Peyer's patch (tissue), 4 donors: ENCODE data around the gene PPIE. TPM values are rescaled to one million over a fixed set of nuclear protein-coding genes. Genes with fewer than 3 reads are reported as not detected.

Experiments used
- DNase-seq, 3 donors: peaks; one replicate each; pipeline ENCODE4 v3.0.0-alpha.2; 2017 to 2019
- H3K27ac ChIP-seq, 4 donors: fragments of 200-600 bp; sonication (generic); one replicate each; pipeline ENCODE4 v1.5.1; 2016 to 2019
- H3K27me3 ChIP-seq, 2 donors: fragments of 200-600 bp; sonication (generic); one replicate each; pipeline ENCODE4 v1.5.1; 2019
- H3K36me3 ChIP-seq, 3 donors: fragments of 200-600 bp; sonication (generic); one replicate each; pipeline ENCODE4 v1.5.1; 2016 to 2019
- H3K4me1 ChIP-seq, 4 donors: fragments of 200-600 bp; sonication (generic); one replicate each; pipeline ENCODE4 v1.5.1; 2016 to 2019
- H3K4me3 ChIP-seq, 4 donors: fragments of 200-600 bp; sonication (generic); 1 replicate in 3 of 4; 2 replicates in 1 of 4; pipeline ENCODE4 v1.5.1; 2016 to 2019; ENCODE audit warnings: mild to moderate bottlenecking in 1 of 4
- H3K9me3 ChIP-seq, 4 donors: fragments of 200-600 bp; sonication (generic); one replicate each; pipeline ENCODE4 v1.5.1; 2016 to 2019; ENCODE audit warnings: mild to moderate bottlenecking in 1 of 4
- POLR2A ChIP-seq, 2 donors: fragments of 450-650 bp; IDR thresholded peaks; one replicate each; pipeline ENCODE4 v1.5.1; 2017; ENCODE audit warnings: antibody characterized with exemption in 2 of 2, mild to moderate bottlenecking in 2 of 2, moderate library complexity in 2 of 2
- total RNA-seq, 4 donors: library from RNA; depleted of rRNA; stranded (reverse); fragments of >200 nt; gene quantifications; one replicate each; pipeline ENCODE4 v1.1.0, GENCODE V29; 2016
- TF ChIP-seq, protein P1 (sequence below), 6 experiments: fragments of 450-650 bp in 4 of 6; fragments of 200-600 bp in 2 of 6; sonication (generic) in 1 of 6; IDR thresholded peaks; one replicate each; pipeline ENCODE4 v1.5.1; 2017 to 2019; ENCODE audit warnings: antibody characterized with exemption in 6 of 6, mild to moderate bottlenecking in 3 of 6, moderate library complexity in 1 of 6

PPIE gene
- total RNA-seq, 4 donors from 2014 or later: 33.0 to 39.0 (median 37.0) TPM

DNA sequence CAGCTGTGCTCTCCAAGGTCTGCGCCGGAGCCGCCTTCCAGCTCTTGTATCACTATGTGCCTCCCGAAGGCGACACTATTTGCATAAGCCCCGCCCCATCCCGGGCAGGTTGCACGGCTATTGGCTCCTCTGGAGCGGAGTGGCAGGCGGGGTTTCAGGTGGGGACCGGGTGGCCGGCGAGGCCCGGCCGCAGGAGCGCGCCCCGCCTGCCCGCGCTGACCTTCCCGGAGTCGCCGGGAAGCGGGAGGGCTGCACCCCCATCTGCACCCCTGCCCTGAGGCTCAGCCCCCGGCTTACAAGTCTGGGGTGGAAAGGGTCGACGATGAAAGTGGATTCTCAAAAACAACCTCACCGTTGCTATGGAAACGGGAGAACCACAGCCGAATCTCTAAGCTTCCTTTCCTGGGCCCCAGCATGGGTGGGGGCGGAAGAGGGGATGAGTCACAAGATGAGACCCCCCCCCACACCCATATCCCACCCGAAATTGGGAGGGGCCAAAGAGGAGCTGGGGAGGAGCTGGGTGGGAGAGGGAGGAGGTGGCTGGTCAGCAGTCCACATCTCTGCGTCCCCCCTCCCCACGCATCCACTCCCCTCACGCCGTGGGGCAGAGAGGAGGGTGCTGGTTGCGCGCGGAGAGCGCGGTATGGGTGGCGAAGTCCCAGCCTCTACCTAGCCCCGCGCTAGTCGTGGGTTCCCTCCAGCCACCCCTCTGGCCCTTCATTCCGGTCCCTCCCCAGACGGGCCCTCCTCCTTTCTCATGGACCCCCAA is 47.1 kb upstream of the PPIE start, which contains the start of gene HPCAL4:
TSS of gene HPCAL4 (minus strand) at position 51 of the 769 bp plus-strand sequence. CDS start 6,830 bp downstream, outside the sequence.
- TF ChIP-seq POLR2A (IDR thresholded peaks at IDR 0.05): no peak
- TF ChIP-seq, protein P1, sequence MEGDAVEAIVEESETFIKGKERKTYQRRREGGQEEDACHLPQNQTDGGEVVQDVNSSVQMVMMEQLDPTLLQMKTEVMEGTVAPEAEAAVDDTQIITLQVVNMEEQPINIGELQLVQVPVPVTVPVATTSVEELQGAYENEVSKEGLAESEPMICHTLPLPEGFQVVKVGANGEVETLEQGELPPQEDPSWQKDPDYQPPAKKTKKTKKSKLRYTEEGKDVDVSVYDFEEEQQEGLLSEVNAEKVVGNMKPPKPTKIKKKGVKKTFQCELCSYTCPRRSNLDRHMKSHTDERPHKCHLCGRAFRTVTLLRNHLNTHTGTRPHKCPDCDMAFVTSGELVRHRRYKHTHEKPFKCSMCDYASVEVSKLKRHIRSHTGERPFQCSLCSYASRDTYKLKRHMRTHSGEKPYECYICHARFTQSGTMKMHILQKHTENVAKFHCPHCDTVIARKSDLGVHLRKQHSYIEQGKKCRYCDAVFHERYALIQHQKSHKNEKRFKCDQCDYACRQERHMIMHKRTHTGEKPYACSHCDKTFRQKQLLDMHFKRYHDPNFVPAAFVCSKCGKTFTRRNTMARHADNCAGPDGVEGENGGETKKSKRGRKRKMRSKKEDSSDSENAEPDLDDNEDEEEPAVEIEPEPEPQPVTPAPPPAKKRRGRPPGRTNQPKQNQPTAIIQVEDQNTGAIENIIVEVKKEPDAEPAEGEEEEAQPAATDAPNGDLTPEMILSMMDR (IDR thresholded peaks at IDR 0.05): no peak
- peaks cover 0 to 17% of the 10 kb centered on the region in 2 donors for H3K27me3 ChIP-seq

GRCh38 chr1:39692152-39693074 is 46.3 kb upstream of the PPIE start:
- peak in 1 of 3 donors; percentile 46 for DNase-seq
- no peaks in the 10 kb centered on the region for H3K9me3 ChIP-seq
- no peak overlapping the region for H3K27ac ChIP-seq
- H3K36me3 ChIP-seq: no peaks in the 10 kb centered on the region
- H3K27me3 ChIP-seq: peaks cover 0 to 17% of the 10 kb centered on the region in 2 donors
- peak overlapping the region; percentile 14 to 48 (median 46) for H3K4me3 ChIP-seq
- peaks cover 0 to 18% (median 13%) of the 10 kb centered on the region in 4 donors for H3K4me1 ChIP-seq
- TF ChIP-seq POLR2A (IDR thresholded peaks at IDR 0.05): no peak
- TF ChIP-seq, protein P1 (IDR thresholded peaks at IDR 0.05): no peak

More for the DNA sequence above, 47.1 kb upstream of the PPIE start, which contains the start of gene HPCAL4:
- DNase-seq: peak; percentile 84 to 94 (median 85)
- Histone ChIP-seq H3K4me3 (peak within 1 kb of the TSS; percentile 14 to 48 (median 46)), H3K9me3 (no peaks in the 10 kb centered on the region), H3K36me3 (no peaks in the 10 kb centered on the region), H3K27ac (peak within 1 kb of the TSS in 1 of 4 donors; percentile 26), H3K4me1 (peaks cover 0 to 18% (median 13%) of the 10 kb centered on the region in 4 donors)

GRCh38 chr1:39694026-39694425 is 44.7 kb upstream of the PPIE start:
- peaks cover 0 to 17% of the 10 kb centered on the region in 2 donors for H3K27me3 ChIP-seq
- no peak overlapping the region for H3K27ac ChIP-seq
- no peaks in the 10 kb centered on the region for H3K36me3 ChIP-seq
- no peak overlapping the region for H3K4me3 ChIP-seq
- no peak for TF ChIP-seq POLR2A (IDR thresholded peaks at IDR 0.05)
- TF ChIP-seq, protein P1 (IDR thresholded peaks at IDR 0.05): no peak
- no peaks in the 10 kb centered on the region for H3K9me3 ChIP-seq
- DNase-seq: no peak
- peaks cover 0 to 18% (median 13%) of the 10 kb centered on the region in 4 donors for H3K4me1 ChIP-seq

DNA sequence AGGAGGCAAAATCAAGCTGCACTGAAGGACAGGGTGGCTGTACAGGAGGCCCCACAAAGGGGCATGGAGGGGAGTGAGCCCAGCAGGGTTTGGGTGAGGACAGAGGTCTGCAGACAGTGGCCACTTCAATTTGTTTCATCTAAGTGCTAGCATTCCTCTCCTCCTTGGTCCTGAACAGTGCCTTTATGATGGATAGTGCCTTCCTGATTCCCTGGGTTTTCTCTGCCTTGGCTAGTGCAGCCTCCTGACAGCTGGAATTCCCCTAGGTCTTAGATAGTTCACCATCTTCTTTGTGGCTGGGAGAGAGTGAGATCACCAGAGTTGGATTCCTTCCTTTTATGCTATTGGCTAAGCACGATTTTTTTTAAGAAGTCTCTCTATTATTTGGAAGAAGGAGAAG is 43.7 kb upstream of the PPIE start:
- no peak for DNase-seq
- Histone ChIP-seq H3K4me1 (peaks cover 0 to 18% (median 13%) of the 10 kb centered on the region in 4 donors), H3K9me3 (no peaks in the 10 kb centered on the region), H3K27me3 (peaks cover 0 to 17% of the 10 kb centered on the region in 2 donors), H3K27ac (no peak overlapping the region), H3K36me3 (no peaks in the 10 kb centered on the region), H3K4me3 (no peak overlapping the region)
- TF ChIP-seq POLR2A (IDR thresholded peaks at IDR 0.05): no peak
- TF ChIP-seq, protein P1 (IDR thresholded peaks at IDR 0.05): no peak

- Histone ChIP-seq H3K27me3 (peaks cover 0 to 8% of the 10 kb centered on the region in 2 donors), H3K9me3 (no peaks in the 10 kb centered on the region), H3K4me1 (peaks cover 0 to 10% (median 6%) of the 10 kb centered on the region in 4 donors), H3K36me3 (no peaks in the 10 kb centered on the region), H3K4me3 (no peak overlapping the region), H3K27ac (no peak overlapping the region)
- DNase-seq: no peak
- TF ChIP-seq, protein P1 (IDR thresholded peaks at IDR 0.05): no peak
- no peak for TF ChIP-seq POLR2A (IDR thresholded peaks at IDR 0.05)
These were observed 42.2 kb upstream of the PPIE start for GRCh38 chr1:39696448-39696847.
